GM12878 (cell line): ENCODE results near the gene CRYBB2. TPM values are rescaled to one million over a fixed set of nuclear protein-coding genes. Genes with fewer than 3 reads are reported as not detected.

Experiments
- ATAC-seq: fragments of 200-7000 bp; cut with Tn5 transposase; 3 replicates; pipeline ENCODE4 v1.9.1; 2020; ENCODE audit warnings: mild to moderate bottlenecking, moderate library complexity
- BruUV-seq: library from RNA; stranded (reverse); fragments of 400-500 nt; replicated peaks from 2 replicates; lab custom pipeline; 2021; lab: Mats Ljungman, UMichigan
- CTCF ChIA-PET: fragments of 300-600 bp; sonication (Branson Sonifier 250); formaldehyde crosslinking; extraction: SDS; loops from one replicate; lab custom pipeline; 2021; ENCODE audit warnings: inconsistent platforms; lab: Yijun Ruan, JAX
- POLR2A ChIA-PET: fragments of 350-600 bp; formaldehyde crosslinking; extraction: SDS; loops from one replicate; lab custom pipeline; 2021; ENCODE audit warnings: inconsistent platforms; lab: Charles Lee
- RAD21 ChIA-PET: fragments of 300-600 bp; sonication (Branson Sonifier 250); formaldehyde crosslinking; loops from one replicate; lab custom pipeline; 2023; ENCODE audit warnings: antibody characterized with exemption; ENCODE audit not compliant: unreplicated experiment; lab: Charles Lee
- SMC1A ChIA-PET: fragments of 300-600 bp; sonication (Branson Sonifier 250); formaldehyde crosslinking; loops from one replicate; lab custom pipeline; 2023; ENCODE audit not compliant: unreplicated experiment, uncharacterized antibody; lab: Charles Lee
- DNase-seq: peaks from one replicate; pipeline ENCODE4 v3.0.0-alpha.2; 2011; ENCODE audit warnings: low read depth, low spot score
- FAIRE-seq: peaks from 3 replicates; lab custom pipeline; 2011; peaks lifted over from hg19 to GRCh38; lab: Jason Lieb, UNC
- H2AFZ ChIP-seq: 2 replicates; pipeline ENCODE4 v1.6.0; 2011; ENCODE audit warnings: low read depth, low read length, control low read depth; ENCODE audit not compliant: control insufficient read depth
- H3K27ac ChIP-seq: 2 replicates; pipeline ENCODE4 v1.5.1; 2011; ENCODE audit warnings: control low read depth; ENCODE audit not compliant: control insufficient read depth, insufficient read depth
- H3K27me3 ChIP-seq, 2 experiments: replicated peaks in 1 of 2; 2 replicates each; pipeline versions ENCODE4 v1.6.0 to v1.6.1; 2011; ENCODE audit warnings: low read length in 1 of 2; ENCODE audit not compliant: control insufficient read depth in 2 of 2, insufficient read depth in 2 of 2
- H3K36me3 ChIP-seq, 2 experiments: 2 replicates each; pipeline ENCODE4 v1.5.1; 2011; ENCODE audit warnings: low read length in 1 of 2; ENCODE audit not compliant: control insufficient read depth in 2 of 2, insufficient read depth in 2 of 2
- H3K4me1 ChIP-seq: 2 replicates; pipeline ENCODE4 v1.6.1; 2011; ENCODE audit warnings: mild to moderate bottlenecking, low read length, moderate library complexity, mixed read lengths; ENCODE audit not compliant: control insufficient read depth, insufficient read depth
- H3K4me2 ChIP-seq: 2 replicates; pipeline ENCODE4 v1.6.0; 2011; ENCODE audit warnings: control low read depth; ENCODE audit not compliant: control insufficient read depth, insufficient read depth
- H3K4me3 ChIP-seq: fragments of 200-600 bp; sonication (generic); 2 replicates; pipeline ENCODE4 v1.5.1; 2016
- H3K79me2 ChIP-seq: 2 replicates; pipeline ENCODE4 v1.6.0; 2011; ENCODE audit warnings: low read length; ENCODE audit not compliant: control insufficient read depth, insufficient read depth
- H3K9ac ChIP-seq: 2 replicates; pipeline ENCODE4 v1.8.0; 2011; ENCODE audit warnings: low read length, control low read depth, mixed read lengths; ENCODE audit not compliant: control insufficient read depth, insufficient read depth
- H3K9me3 ChIP-seq: replicated peaks from 3 replicates; pipeline ENCODE4 v1.5.1; 2011; ENCODE audit warnings: mild to moderate bottlenecking, low read length; ENCODE audit not compliant: control insufficient read depth, insufficient read depth
- H4K20me1 ChIP-seq: 2 replicates; pipeline ENCODE4 v1.6.0; 2011; ENCODE audit not compliant: control insufficient read depth, insufficient read depth
- BCLAF1 ChIP-seq: fragments of 450-650 bp; IDR thresholded peaks from 2 replicates; pipeline ENCODE4 v1.6.1; 2017; ENCODE audit warnings: antibody characterized with exemption, mild to moderate bottlenecking, moderate library complexity
- BHLHE40 ChIP-seq, 2 experiments: fragments of 450-650 bp in 1 of 2; IDR thresholded peaks; 2 replicates each; pipeline ENCODE4 v1.6.1; 2011 to 2017; ENCODE audit warnings: low read depth in 2 of 2, borderline replicate concordance in 1 of 2, improper control_type of control experiment in 1 of 2, low read length in 1 of 2, mild to moderate bottlenecking in 1 of 2
- BRCA1 ChIP-seq: IDR thresholded peaks from 2 replicates; pipeline ENCODE4 v1.6.1; 2011; ENCODE audit warnings: low read depth, low read length, improper control_type of control experiment
- CHD1 ChIP-seq: IDR thresholded peaks from 2 replicates; pipeline ENCODE4 v1.6.1; 2012; ENCODE audit warnings: low read depth, low read length, improper control_type of control experiment
- ESRRA ChIP-seq: IDR thresholded peaks from 2 replicates; pipeline ENCODE4 v1.6.1; 2012; ENCODE audit warnings: mild to moderate bottlenecking, low read length, improper control_type of control experiment
- KAT2A ChIP-seq: conservative IDR thresholded peaks from 2 replicates; pipeline ENCODE4 v1.6.1; 2011; ENCODE audit warnings: low read depth, low read length; ENCODE audit not compliant: control insufficient read depth
- MXI1 ChIP-seq: fragments of 150-350 bp; IDR thresholded peaks from 2 replicates; pipeline ENCODE4 v1.6.1; 2011; ENCODE audit warnings: low read depth, mild to moderate bottlenecking, inconsistent platforms, low read length, improper control_type of control experiment
- PAX8 ChIP-seq: fragments of 450-650 bp; IDR thresholded peaks from 2 replicates; pipeline ENCODE4 v1.6.1; 2017; ENCODE audit warnings: mild to moderate bottlenecking, moderate library complexity
- RELA ChIP-seq: fragments of 450-650 bp; IDR thresholded peaks from 2 replicates; pipeline ENCODE4 v1.8.0; 2014; ENCODE audit warnings: borderline replicate concordance; ENCODE audit not compliant: partially characterized antibody
- SIX5 ChIP-seq: IDR thresholded peaks from 2 replicates; pipeline ENCODE4 v1.6.1; 2011; ENCODE audit warnings: mild to moderate bottlenecking, low read depth, low read length, moderate library complexity; ENCODE audit not compliant: severe bottlenecking
- SMC3 ChIP-seq: IDR thresholded peaks from 2 replicates; pipeline ENCODE4 v1.6.1; 2011; ENCODE audit warnings: low read length, improper control_type of control experiment, borderline replicate concordance
- SUZ12 ChIP-seq: fragments of 200-600 bp; sonication (generic); IDR thresholded peaks from one replicate; pipeline ENCODE4 v1.6.1; 2018; ENCODE audit warnings: antibody characterized with exemption, mild to moderate bottlenecking; ENCODE audit not compliant: unreplicated experiment
- TBL1XR1 ChIP-seq: IDR thresholded peaks from 2 replicates; pipeline ENCODE4 v1.6.1; 2012; ENCODE audit warnings: low read depth, low read length, improper control_type of control experiment
- ZZZ3 ChIP-seq: IDR thresholded peaks from 2 replicates; pipeline ENCODE4 v1.6.1; 2011; ENCODE audit warnings: low read depth; ENCODE audit not compliant: control insufficient read depth, insufficient read length
- WGBS: methylation state at CpG from one replicate; pipeline ENCODE4 v1.1.6; 2016; ENCODE audit warnings: low lambda C conversion rate; ENCODE audit not compliant: insufficient replicate concordance, insufficient coverage; ENCODE audit errors: missing lambda C conversion rate; 5-methylcytosine and 5-hydroxymethylcytosine counted together
- in situ Hi-C: fragments of 300-500 bp; cut with MboI; formaldehyde crosslinking; loops from 9 replicates; pipeline ENCODE4 v1.14.3; 2018; ENCODE audit warnings: mixed read lengths
- intact Hi-C: fragments of 100-400 bp; cut with micrococcal nuclease; formaldehyde crosslinking; loops from one replicate; pipeline ENCODE4 v1.14.2; 2022; ENCODE audit not compliant: unreplicated experiment
- polyA plus RNA-seq, 11 experiments: library from polyadenylated mRNA; depleted of rRNA in 4 of 11; unstranded in 6 of 11; stranded (reverse) in 5 of 11; fragments of >200 nt; fragmentation: Nextera tagmentation in 4 of 11; fragmentation: Illumina TruSeq in 1 of 11; extraction: Ambion mirVana in 4 of 11; extraction: Trizol in 1 of 11; gene quantifications; 1 replicate in 1 of 11; 2 replicates in 10 of 11; pipeline versions ENCODE4 v1.2.1 to v1.2.3, GENCODE V29; 2011 to 2016; ENCODE audit warnings: inconsistent platforms in 2 of 11, missing spikeins in 2 of 11, low read depth in 1 of 11
- total RNA-seq, 4 experiments: library from RNA; depleted of rRNA in 3 of 4; stranded (reverse); fragments of >200 nt in 3 of 4; fragmentation: Illumina TruSeq in 1 of 4; extraction: Trizol in 1 of 4; gene quantifications; 2 replicates each; pipeline versions ENCODE4 v1.2.1 to v1.2.3, GENCODE V29; 2013 to 2021

The CRYBB2 gene
- total and polyA plus RNA-seq, 10 of the 15 experiments (the other 5 are each of a cell fraction or from before 2014, with no cell fraction given): not detected

DNA sequence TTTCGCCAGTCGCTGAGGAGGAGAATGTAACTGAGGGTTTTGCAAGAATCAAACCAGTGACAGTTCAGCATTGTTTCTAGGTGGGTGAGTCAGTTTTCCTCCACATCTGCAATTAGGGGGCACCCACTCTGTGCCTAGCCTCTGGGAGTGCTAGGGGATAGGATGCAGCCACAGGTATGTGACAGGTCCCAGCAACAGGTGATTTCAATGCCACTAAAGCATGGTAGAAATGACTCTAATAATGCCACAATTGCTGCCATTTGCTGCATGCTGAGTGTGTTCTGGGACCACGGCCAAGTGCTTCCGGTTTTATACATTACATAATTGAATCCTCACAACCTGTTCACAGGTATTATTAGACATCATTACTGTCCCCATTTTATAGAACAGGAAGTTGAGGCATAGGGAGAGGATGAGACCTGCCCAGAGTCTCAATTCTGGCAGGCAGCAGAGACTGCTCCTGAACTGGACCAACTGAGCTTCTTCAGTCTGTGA is 556 bp downstream of the CRYBB2 start:
- ChIA-PET POLR2A (interaction anchor here (0.5 kb wide), 1 partner anchor 163 kb away, joined by 3 read pairs; no protein-coding TSS in a partner anchor), CTCF (no interaction called here), SMC1A (no interaction called here), RAD21 (no interaction called here)
- Histone ChIP-seq H3K4me3 (no peak overlapping the region), H3K27ac (no peak overlapping the region), H3K9me3 (no peaks in the 10 kb centered on the region), H3K4me1 (no peaks in the 10 kb centered on the region), H3K4me2 (no peak overlapping the region), H3K27me3 (no peaks in the 10 kb centered on the region; a peak in 1 of 4 replicates), H4K20me1 (no peaks in the 10 kb centered on the region), H3K79me2 (no peaks in the 10 kb centered on the region), H2AFZ (no peak overlapping the region), H3K9ac (no peak overlapping the region), H3K36me3 (no peaks in the 10 kb centered on the region)
- DNase-seq (no peak), ATAC-seq (no peak), FAIRE-seq (no peak)
- in situ Hi-C loops (no loop called here), intact Hi-C loops (no loop called here)
- TF ChIP-seq ZZZ3 (no peak), BCLAF1 (no peak), RELA (no peak), BRCA1 (no peak), BHLHE40 (IDR thresholded peaks at IDR 0.05; ENCODE audit: borderline replicate concordance in 1 of 2, low read depth in 2 of 2, low read length in 1 of 2) (no peak), PAX8 (no peak), KAT2A (no peak), MXI1 (no peak), TBL1XR1 (no peak), SIX5 (no peak), CHD1 (no peak), SMC3 (no peak), SUZ12 (no peak), ESRRA (no peak)
- BruUV-seq: no TSS peak
- WGBS: 23% methylated on average over 4 of the region's 4 CpGs
